Neural cell (in vitro differentiated cells): ENCODE measurements around the gene HPSE2. TPM values are rescaled to one million over a fixed set of nuclear protein-coding genes. Genes with fewer than 3 reads are reported as not detected.

ENCODE experiments used
- H2AFZ ChIP-seq: fragments of 200-600, 300-800 bp; sonication (generic), shearing (Covaris generic); 2 replicates; pipeline ENCODE4 v1.6.0; 2014; ENCODE audit warnings: low read depth, mild to moderate bottlenecking, antibody characterized with exemption, low read length, moderate library complexity
- H3F3A ChIP-seq: fragments of 200-600 bp; shearing (Covaris generic); 2 replicates; pipeline ENCODE4 v1.6.1; 2016; ENCODE audit warnings: mild to moderate bottlenecking, moderate library complexity, mixed read lengths, antibody characterized with exemption, low read length; ENCODE audit not compliant: insufficient read depth, poor library complexity, severe bottlenecking
- H3K27ac ChIP-seq: fragments of 200-600, 300-800 bp; sonication (generic), shearing (Covaris generic); 2 replicates; pipeline ENCODE4 v1.5.1; 2014; ENCODE audit warnings: mild to moderate bottlenecking, low read length, moderate library complexity
- H3K27me3 ChIP-seq: fragments of 300-800, 200-600 bp; sonication (generic), shearing (Covaris generic); 2 replicates; pipeline ENCODE4 v1.6.0; 2014; ENCODE audit warnings: mild to moderate bottlenecking, low read depth, low read length, moderate library complexity; ENCODE audit not compliant: insufficient read depth
- H3K36me3 ChIP-seq: fragments of 300-800, 200-600 bp; sonication (generic), shearing (Covaris generic); 2 replicates; pipeline ENCODE4 v1.5.1; 2014; ENCODE audit warnings: mild to moderate bottlenecking, antibody characterized with exemption, low read length, moderate library complexity; ENCODE audit not compliant: insufficient read depth
- H3K4me2 ChIP-seq: fragments of 300-800, 200-600 bp; sonication (generic), shearing (Covaris generic); 2 replicates; pipeline ENCODE4 v1.6.0; 2014; ENCODE audit warnings: mild to moderate bottlenecking, low read length
- H3K4me3 ChIP-seq: fragments of 300-800, 200-600 bp; sonication (generic), shearing (Covaris generic); 2 replicates; pipeline ENCODE4 v1.5.1; 2014; ENCODE audit warnings: mild to moderate bottlenecking, low read length, moderate library complexity
- H3K79me2 ChIP-seq: fragments of 200-600 bp; shearing (Covaris generic); replicated peaks from 2 replicates; pipeline ENCODE4 v1.6.0; 2014; ENCODE audit warnings: mild to moderate bottlenecking, low read length, moderate library complexity; ENCODE audit not compliant: insufficient read depth
- H3K9ac ChIP-seq: fragments of 300-800, 200-600 bp; sonication (generic), shearing (Covaris generic); 2 replicates; pipeline ENCODE4 v1.6.1; 2016; ENCODE audit warnings: mild to moderate bottlenecking, low read length, mixed read lengths
- H3K9me2 ChIP-seq: fragments of 200-600 bp; shearing (Covaris generic); 2 replicates; pipeline ENCODE4 v1.6.1; 2016; ENCODE audit warnings: mild to moderate bottlenecking, low read length, mixed read lengths; ENCODE audit not compliant: insufficient read depth
- H3K9me3 ChIP-seq: fragments of 200-600, 300-800 bp; sonication (generic), shearing (Covaris generic); 2 replicates; pipeline ENCODE4 v1.6.1; 2016; ENCODE audit warnings: mild to moderate bottlenecking, mixed run types, low read length, moderate library complexity, mixed read lengths
- H4K20me1 ChIP-seq: fragments of 200-600 bp; shearing (Covaris generic); 2 replicates; pipeline ENCODE4 v1.6.1; 2016; ENCODE audit warnings: mild to moderate bottlenecking, mixed run types; ENCODE audit not compliant: insufficient read depth
- CTCF ChIP-seq: fragments of 450-650 bp; IDR thresholded peaks from 2 replicates; pipeline ENCODE4 v1.5.1; 2014; ENCODE audit warnings: antibody characterized with exemption, mild to moderate bottlenecking, moderate library complexity; ENCODE audit not compliant: poor library complexity, severe bottlenecking
- EP300 ChIP-seq: fragments of 450-650 bp; conservative IDR thresholded peaks from 2 replicates; pipeline ENCODE4 v1.6.1; 2014; ENCODE audit warnings: antibody characterized with exemption, mild to moderate bottlenecking, moderate library complexity; ENCODE audit not compliant: poor library complexity, severe bottlenecking
- EZH2 ChIP-seq: fragments of 200-600, 300-800 bp; shearing (Covaris generic), sonication (generic); IDR thresholded peaks from 2 replicates; pipeline ENCODE4 v1.6.1; 2014; ENCODE audit warnings: antibody characterized with exemption, low read length, borderline replicate concordance, mild to moderate bottlenecking; ENCODE audit not compliant: insufficient read depth, poor library complexity, severe bottlenecking
- MXI1 ChIP-seq: fragments of 450-650 bp; conservative IDR thresholded peaks from 2 replicates; pipeline ENCODE4 v1.6.1; 2014; ENCODE audit warnings: antibody characterized with exemption, mild to moderate bottlenecking; ENCODE audit not compliant: poor library complexity, severe bottlenecking
- POLR2AphosphoS5 ChIP-seq: IDR thresholded peaks from 2 replicates; pipeline ENCODE4 v1.6.1; 2012
- RAD21 ChIP-seq: fragments of 450-650 bp; conservative IDR thresholded peaks from 2 replicates; pipeline ENCODE4 v1.6.1; 2014; ENCODE audit warnings: antibody characterized with exemption, mild to moderate bottlenecking, moderate library complexity
- REST ChIP-seq: IDR thresholded peaks from 2 replicates; pipeline ENCODE4 v1.6.1; 2012; ENCODE audit warnings: borderline replicate concordance
- SMC3 ChIP-seq: fragments of 450-650 bp; conservative IDR thresholded peaks from 2 replicates; pipeline ENCODE4 v1.6.1; 2014; ENCODE audit warnings: antibody characterized with exemption, mild to moderate bottlenecking, moderate library complexity; ENCODE audit not compliant: poor library complexity
- TAF1 ChIP-seq: IDR thresholded peaks from 2 replicates; pipeline ENCODE4 v1.6.1; 2012; ENCODE audit warnings: low read depth
- polyA plus RNA-seq: library from polyadenylated mRNA; depleted of rRNA; stranded (reverse); fragments of >200 nt; gene quantifications from 2 replicates; pipeline ENCODE4 v1.2.3, GENCODE V29; 2014

The HPSE2 gene
- polyA plus RNA-seq, 1 donor from 2014 or later = not detected

- H3K9me3 ChIP-seq = no peaks in the 10 kb centered on the region
- H3K27me3 ChIP-seq = no peaks in the 10 kb centered on the region
- no peaks in the 10 kb centered on the region for H3K36me3 ChIP-seq
- H3K79me2 ChIP-seq = no peaks in the 10 kb centered on the region
- H3K4me2 ChIP-seq = no peak overlapping the region
- TF ChIP-seq EP300 (no peak), POLR2AphosphoS5 (no peak), SMC3 (no peak), EZH2 (no peak), MXI1 (no peak), TAF1 (no peak), RAD21 (no peak), REST (no peak), CTCF (no peak)
- no peak overlapping the region for H3K27ac ChIP-seq
- H3K4me3 ChIP-seq = no peak overlapping the region
- no peaks in the 10 kb centered on the region for H3F3A ChIP-seq
- no peaks in the 10 kb centered on the region for H3K9me2 ChIP-seq
- H4K20me1 ChIP-seq = no peaks in the 10 kb centered on the region
- no peak overlapping the region for H2AFZ ChIP-seq
- H3K9ac ChIP-seq = no peak overlapping the region
Measured at GRCh38 chr10:98814470-98814869, 421.2 kb downstream of the HPSE2 start.

GRCh38 chr10:98808282-98808892 lies 427.3 kb downstream of the HPSE2 start:
- Histone ChIP-seq H3K9me3 (no peaks in the 10 kb centered on the region), H3F3A (no peaks in the 10 kb centered on the region), H3K9me2 (no peaks in the 10 kb centered on the region), H3K27me3 (no peaks in the 10 kb centered on the region), H3K9ac (no peak overlapping the region), H3K4me2 (no peak overlapping the region), H3K36me3 (no peaks in the 10 kb centered on the region), H3K79me2 (no peaks in the 10 kb centered on the region), H3K27ac (no peak overlapping the region), H3K4me3 (no peak overlapping the region), H4K20me1 (no peaks in the 10 kb centered on the region), H2AFZ (no peak overlapping the region)
- TF ChIP-seq MXI1 (no peak), CTCF (no peak), SMC3 (no peak), TAF1 (no peak), RAD21 (no peak), POLR2AphosphoS5 (no peak), REST (no peak), EP300 (no peak), EZH2 (no peak)
